GM12875 (cell line): ENCODE data around the gene PRKACB.

Experiments
- H3K4me3 ChIP-seq: one replicate; pipeline ENCODE4 v1.5.1; 2011; ENCODE audit warnings: low read depth, low read length, control low read depth
- TF ChIP-seq, protein P1 (sequence below): IDR thresholded peaks from 2 replicates; pipeline ENCODE4 v1.5.1; 2011; ENCODE audit warnings: low read depth, mild to moderate bottlenecking, control low read depth, inconsistent platforms, low read length, moderate library complexity, borderline replicate concordance; ENCODE audit not compliant: insufficient read depth

The PRKACB gene

DNA sequence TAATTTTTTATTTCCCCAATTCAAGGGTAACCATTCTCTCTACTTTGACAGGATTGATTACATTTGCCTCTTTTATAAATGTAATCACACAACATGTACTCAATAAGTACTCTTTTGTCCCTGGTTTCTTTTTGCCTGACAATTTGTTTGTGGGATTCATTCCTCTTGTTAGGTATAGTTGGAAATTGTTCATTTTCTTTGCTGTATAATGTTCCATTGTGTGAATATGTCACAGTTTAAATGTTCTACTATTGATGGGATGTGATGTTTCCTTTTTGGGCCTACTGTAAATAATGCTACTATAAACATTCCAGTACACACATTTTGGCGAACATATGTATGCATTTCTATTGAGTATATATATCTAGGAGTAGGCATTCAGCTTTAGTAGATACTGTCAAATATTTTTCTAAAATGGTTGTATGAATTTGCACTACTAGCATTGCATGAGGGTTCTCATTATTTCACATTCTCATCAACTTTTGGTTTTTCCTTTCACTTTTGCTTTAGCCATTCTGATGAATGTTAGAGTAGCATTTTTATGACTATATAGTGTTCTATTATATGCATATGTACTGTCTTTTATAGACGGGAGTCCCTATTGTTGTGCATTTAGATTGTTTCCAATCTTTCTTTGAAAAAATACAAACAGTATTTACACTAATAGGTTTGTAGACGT lies 35.0 kb upstream of the PRKACB start:
- TF ChIP-seq, protein P1, sequence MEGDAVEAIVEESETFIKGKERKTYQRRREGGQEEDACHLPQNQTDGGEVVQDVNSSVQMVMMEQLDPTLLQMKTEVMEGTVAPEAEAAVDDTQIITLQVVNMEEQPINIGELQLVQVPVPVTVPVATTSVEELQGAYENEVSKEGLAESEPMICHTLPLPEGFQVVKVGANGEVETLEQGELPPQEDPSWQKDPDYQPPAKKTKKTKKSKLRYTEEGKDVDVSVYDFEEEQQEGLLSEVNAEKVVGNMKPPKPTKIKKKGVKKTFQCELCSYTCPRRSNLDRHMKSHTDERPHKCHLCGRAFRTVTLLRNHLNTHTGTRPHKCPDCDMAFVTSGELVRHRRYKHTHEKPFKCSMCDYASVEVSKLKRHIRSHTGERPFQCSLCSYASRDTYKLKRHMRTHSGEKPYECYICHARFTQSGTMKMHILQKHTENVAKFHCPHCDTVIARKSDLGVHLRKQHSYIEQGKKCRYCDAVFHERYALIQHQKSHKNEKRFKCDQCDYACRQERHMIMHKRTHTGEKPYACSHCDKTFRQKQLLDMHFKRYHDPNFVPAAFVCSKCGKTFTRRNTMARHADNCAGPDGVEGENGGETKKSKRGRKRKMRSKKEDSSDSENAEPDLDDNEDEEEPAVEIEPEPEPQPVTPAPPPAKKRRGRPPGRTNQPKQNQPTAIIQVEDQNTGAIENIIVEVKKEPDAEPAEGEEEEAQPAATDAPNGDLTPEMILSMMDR = no peak
- H3K4me3 ChIP-seq = no peak overlapping the region

DNA sequence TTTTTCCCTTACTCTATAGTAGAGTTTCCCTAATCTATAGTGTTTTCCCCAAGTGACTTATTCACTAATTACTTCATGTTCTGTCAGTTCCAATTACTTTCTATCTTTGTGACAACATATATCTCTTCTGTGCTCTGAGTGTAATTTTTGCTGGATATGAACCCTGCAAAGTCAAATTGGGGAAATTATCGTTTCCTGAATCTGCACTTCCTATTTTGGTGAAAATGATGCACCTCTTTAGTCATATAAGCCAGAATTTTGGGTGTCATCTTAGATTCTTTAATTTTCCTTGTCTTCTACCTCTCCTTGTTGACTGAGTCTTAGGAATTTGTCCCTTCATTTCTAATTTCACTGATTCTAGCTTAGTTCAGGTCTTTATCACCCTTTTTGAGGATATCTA lies 33.4 kb upstream of the PRKACB start:
- H3K4me3 ChIP-seq = no peak overlapping the region
- TF ChIP-seq, protein P1 = no peak

DNA sequence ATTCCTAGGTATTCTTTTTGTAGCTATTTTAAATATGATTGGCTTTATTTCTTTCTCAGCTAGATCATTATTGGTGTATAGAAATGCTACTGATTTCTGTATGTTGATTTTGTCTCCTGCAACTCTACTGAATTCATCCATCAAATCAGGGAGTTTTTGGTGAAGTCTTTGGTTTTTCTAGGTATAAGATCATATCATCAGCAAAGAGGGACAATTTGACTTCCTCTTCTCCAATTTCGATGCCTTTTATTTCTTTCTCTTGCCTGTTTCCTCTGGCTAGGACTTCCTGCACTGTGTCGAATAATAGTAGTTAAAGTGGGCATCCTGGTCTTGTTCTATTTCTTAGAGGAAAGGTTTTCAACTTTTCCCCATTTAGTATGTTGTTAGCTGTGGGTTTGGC lies 27.5 kb upstream of the PRKACB start:
- TF ChIP-seq, protein P1 = no peak
- no peak overlapping the region for H3K4me3 ChIP-seq

DNA sequence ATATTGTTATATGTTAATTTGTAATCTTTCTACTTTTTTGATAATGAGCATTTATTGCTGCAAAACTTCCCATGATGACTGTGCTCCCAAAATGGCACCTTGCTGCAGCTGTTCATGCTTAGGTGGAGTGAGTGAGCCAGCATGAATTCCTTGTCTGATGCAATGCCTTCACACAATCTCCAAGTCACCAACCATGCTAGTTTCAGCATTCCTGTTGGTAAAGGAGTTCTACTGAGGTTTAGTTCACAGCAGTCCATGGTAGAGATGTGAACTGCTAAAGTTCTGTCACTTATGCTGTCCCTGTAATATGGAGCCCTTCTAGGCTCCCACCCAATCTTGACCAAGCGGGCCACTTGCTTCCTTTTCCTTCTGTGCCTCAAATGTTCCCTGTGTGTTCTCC lies 26.2 kb upstream of the PRKACB start:
- H3K4me3 ChIP-seq = no peak overlapping the region
- TF ChIP-seq, protein P1 = no peak

DNA sequence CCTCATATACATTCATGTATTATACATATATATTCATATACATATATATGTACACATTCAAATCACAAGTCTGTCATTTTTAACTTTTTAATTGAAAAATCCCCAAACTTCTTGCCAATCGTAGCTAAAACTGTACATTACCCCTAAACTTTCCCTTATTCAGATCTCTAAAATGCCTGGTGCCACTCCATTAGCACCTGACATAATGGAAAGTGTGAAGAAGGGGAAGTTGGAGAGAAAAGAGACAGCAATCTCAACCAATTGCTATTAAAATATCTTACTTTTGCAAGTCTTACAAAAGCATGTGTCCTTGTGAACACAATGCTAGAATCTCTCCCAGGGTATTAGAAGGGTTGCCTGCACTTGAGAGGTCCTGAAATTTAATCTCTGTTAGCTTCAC lies 22.7 kb upstream of the PRKACB start:
- no peak overlapping the region for H3K4me3 ChIP-seq
- TF ChIP-seq, protein P1 = no peak

DNA sequence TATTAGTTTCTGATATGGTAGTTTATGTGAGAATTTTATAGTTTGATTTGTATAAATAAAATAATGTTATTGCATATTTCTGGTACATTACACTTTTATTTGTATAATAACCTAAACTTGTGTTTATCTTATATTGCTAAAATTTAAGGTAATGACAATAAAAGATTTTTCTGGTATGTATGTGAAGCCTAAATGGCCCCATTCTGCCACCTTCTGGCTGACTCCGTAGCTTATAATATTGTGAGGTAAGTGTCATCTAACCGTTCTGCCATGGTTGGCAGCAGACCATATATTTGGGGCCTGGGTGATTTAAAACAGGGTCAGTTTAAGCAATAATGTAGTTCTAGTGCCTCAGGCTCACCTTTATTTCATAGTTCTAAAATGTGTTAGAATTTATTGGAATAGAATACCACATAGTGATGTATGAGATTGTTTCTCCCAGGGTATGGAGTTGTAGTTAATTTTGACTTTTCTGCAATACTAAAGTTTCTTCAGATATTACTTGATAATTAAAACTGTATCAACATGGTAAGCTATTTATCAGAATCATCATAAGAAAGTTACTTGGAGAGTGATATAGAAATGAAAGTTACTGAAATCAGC lies 21.2 kb upstream of the PRKACB start:
- no peak overlapping the region for H3K4me3 ChIP-seq
- TF ChIP-seq, protein P1 = peak; percentile 36; the same call in 1 of the 2 replicates

DNA sequence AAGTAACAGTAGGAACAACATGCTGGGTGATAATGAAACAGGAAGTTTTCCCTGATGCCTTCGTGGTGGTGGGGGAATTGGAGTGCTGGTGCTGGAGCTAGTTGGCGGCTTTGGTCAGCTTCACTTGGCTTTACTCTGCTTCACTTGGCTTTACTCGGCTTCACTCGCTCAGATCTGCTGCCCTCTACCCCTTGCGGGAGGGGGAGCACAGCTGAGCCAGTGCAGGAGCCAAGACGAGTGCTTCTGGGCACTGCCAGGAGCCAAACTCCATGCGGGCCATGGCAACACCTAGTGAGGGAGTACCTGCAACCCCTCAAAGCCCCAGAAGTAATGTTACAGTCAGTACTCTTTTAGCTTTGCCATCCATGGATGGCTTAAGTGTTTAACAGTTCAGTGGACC lies 10.6 kb upstream of the PRKACB start:
- TF ChIP-seq, protein P1 = no peak
- H3K4me3 ChIP-seq = no peak overlapping the region
